Renal cortex interstitium (tissue), 15 donors: ENCODE results near the gene RNF123. TPM values are rescaled to one million over a fixed set of nuclear protein-coding genes. Genes with fewer than 3 reads are reported as not detected.

Experiments used
- DNase-seq, 11 donors: peaks; one replicate each; pipeline ENCODE4 v3.0.0-alpha.2; 2013; ENCODE audit warnings: low read depth in 9 of 11, low spot score in 4 of 11; ENCODE audit errors: extremely low read depth in 1 of 11
- long read RNA-seq, 16 experiments: transcript quantifications; one replicate each; lab custom pipeline, GENCODE V29; 2026
- polyA plus RNA-seq, 3 donors: library from polyadenylated mRNA; unstranded; fragments of 120-200 nt; gene quantifications; one replicate each; pipeline ENCODE4 v1.2.1, GENCODE V29; 2013; ENCODE audit not compliant: insufficient read length in 3 of 3

The RNF123 gene
- polyA plus RNA-seq = 10 to 100 TPM; 33.9 to 42.2 (median 38.8) TPM
- long read RNA-seq, donor 1 = 0 reads
- long read RNA-seq, donor 2 = 0 reads
- long read RNA-seq, donor 3 = 0 reads
- long read RNA-seq, donor 4 = 0 reads
- long read RNA-seq, donor 5 = 0 reads
- long read RNA-seq, donor 6, partial matches to known transcripts = 10 of 10 reads
- long read RNA-seq, donor 6, other reads (novel, unspliced or antisense) = 0 of 10 reads
- long read RNA-seq, donor 7, partial matches to known transcripts = 27 of 27 reads
- long read RNA-seq, donor 7, other reads (novel, unspliced or antisense) = 0 of 27 reads
- long read RNA-seq, donor 8, full-length matches to known transcripts = 2 of 26 reads
- long read RNA-seq, donor 8, partial matches to known transcripts = 24 of 26 reads
- long read RNA-seq, donor 8, other reads (novel, unspliced or antisense) = 0 of 26 reads
- long read RNA-seq, donor 9 = 0 reads
- long read RNA-seq, donor 10 = 0 reads
- long read RNA-seq, donor 11 = 0 reads
- long read RNA-seq, donor 12, full-length matches to known transcripts = 1 of 1 reads
- long read RNA-seq, donor 12, partial matches to known transcripts = 0 of 1 reads
- long read RNA-seq, donor 12, other reads (novel, unspliced or antisense) = 0 of 1 reads
- long read RNA-seq, donor 13, partial matches to known transcripts = 41 of 49 reads
- long read RNA-seq, donor 13, other reads (novel, unspliced or antisense) = 8 of 49 reads
- long read RNA-seq, donor 14, full-length matches to known transcripts = 1 of 1 reads
- long read RNA-seq, donor 14, partial matches to known transcripts = 0 of 1 reads
- long read RNA-seq, donor 14, other reads (novel, unspliced or antisense) = 0 of 1 reads
- long read RNA-seq, donor 15, partial matches to known transcripts = 11 of 11 reads
- long read RNA-seq, donor 15, other reads (novel, unspliced or antisense) = 0 of 11 reads
- long read RNA-seq, donor 16 = 0 reads

DNA sequence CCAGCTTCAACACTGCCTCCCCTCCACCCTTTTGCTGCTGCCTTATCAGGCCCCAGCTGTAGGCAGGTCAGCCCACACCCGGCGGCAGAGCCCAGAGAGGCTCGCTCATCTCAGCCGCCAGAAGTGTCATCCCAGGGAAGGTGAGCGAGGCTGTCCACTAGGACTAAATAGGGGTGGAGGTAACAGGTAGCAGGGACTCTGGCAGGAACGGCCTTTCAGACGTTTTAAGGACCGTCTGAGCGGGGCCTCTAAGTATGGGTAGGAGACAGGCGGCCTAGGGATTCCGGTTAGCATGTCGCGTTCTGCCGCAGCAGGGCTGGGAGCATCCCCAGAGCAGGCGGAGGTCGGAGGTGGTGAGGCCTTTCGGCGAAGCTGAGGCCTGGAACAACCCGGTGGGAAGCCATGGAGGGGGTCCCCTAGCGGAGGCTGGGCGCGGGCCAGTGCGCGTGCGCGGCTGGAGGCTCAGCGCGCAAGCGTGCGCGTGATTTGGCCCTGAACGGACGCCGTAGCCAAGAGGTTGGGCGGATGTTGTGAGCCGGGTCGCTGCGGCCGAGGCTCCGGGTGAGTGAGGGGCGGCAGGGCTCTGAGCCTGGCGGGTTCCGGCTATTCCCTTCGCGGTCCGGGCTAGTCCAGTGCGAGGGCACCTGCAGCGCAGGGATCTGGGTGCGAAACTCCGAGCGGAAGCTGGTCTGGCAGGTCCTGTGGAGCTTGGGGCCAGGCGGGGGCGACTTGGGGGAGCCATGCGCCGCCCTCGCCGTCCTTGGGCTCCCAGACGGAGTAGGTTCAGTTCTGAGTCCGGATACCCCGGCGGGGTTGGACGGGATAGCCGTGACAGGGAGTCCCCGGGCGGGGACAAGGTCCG is at the start of gene RNF123, which contains the start of gene MST1:
Gene RNF123 (plus strand): TSS at position 512 of the 862 bp plus-strand sequence. CDS start 1,609 bp downstream, outside the sequence.
Gene MST1 (minus strand): TSS at position 429 of the 862 bp plus-strand sequence. CDS start 783 bp downstream, outside the sequence.
- DNase-seq = peak; percentile 78 to 94 (median 91)

DNA sequence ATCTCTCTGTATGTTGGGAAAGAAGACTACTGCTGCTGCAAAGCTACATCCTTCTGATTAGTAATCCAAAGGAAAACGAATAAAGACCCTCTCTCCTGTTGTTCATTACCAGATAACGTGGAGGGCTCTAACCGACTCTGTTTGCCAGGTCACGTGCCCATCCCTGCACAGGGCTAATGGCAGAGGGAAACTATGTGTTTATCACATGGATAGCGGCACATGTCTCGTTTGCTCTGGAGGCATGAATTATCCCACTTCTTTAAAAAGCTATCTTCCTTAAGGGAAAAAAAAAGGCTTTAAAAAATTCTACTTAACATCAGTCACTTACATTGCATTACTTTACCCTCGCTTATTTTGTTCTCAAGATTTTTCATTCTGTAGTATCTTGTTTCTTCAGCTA is 48.1 kb upstream of the RNF123 start:
- no peak for DNase-seq

DNA sequence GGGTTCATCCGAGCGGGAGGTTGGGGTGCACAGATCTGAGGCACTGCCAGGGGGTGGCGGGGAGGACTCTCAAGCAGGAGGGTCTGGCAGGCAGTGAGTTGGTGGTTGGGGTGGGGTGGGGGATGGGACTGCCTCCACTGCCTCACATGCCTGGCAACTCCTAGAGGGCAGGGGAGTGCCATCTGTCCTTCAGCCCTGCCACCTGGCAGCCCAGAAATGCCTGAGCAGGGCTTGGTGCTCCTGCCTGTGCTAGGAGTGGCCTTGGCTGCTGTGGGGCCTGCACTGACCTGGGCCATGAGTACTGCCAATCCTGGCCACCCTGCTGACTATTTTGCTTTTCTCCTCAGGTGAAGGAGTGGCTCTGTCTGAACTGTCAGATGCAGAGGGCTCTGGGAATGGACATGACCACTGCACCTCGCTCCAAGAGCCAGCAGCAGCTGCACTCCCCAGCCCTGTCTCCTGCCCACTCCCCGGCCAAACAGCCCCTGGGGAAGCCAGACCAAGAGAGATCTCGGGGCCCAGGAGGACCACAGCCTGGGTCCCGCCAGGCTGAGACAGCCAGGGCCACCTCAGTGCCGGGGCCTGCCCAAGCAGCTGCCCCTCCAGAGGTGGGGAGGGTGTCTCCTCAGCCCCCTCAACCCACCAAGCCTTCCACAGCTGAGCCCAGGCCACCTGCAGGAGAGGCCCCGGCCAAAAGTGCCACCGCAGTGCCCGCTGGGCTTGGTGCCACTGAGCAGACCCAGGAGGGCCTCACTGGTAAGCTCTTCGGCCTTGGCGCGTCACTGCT is 47.2 kb upstream of the RNF123 start:
- no peak for DNase-seq

DNA sequence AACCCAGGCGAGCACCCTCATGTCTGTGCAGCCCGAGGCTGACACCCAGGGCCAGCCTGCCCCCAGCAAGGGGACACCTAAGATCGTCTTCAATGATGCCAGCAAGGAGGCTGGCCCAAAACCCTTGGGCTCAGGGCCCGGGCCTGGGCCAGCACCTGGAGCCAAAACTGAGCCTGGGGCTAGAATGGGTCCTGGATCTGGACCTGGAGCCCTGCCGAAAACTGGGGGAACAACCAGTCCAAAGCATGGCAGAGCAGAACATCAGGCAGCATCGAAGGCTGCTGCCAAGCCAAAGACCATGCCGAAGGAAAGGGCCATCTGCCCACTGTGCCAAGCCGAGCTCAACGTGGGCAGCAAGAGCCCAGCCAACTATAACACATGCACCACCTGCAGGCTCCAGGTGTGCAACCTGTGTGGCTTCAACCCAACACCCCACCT is 46.6 kb upstream of the RNF123 start:
- no peak for DNase-seq

GRCh38 chr3:49644684-49645083 is 44.7 kb upstream of the RNF123 start:
- no peak for DNase-seq

DNA sequence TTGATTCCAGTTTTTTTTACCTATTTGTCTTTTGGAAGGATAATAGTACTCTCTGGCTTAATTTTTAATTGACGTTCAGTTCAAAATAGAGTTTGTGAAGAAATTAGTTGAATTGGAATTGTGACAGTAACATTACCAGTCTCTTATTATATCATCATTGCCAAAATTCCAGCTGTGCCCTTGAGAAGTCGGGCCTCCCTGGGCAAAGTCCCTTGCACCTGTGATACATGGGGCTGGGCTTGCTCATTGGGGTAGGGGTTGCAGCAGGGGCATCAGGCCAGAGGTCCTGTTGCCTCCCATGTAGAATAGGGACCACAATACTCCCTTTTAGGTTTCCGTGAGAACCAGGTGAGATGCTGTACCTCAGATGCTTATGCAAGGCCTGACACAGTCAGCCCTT is 43.1 kb upstream of the RNF123 start:
- no peak for DNase-seq

DNA sequence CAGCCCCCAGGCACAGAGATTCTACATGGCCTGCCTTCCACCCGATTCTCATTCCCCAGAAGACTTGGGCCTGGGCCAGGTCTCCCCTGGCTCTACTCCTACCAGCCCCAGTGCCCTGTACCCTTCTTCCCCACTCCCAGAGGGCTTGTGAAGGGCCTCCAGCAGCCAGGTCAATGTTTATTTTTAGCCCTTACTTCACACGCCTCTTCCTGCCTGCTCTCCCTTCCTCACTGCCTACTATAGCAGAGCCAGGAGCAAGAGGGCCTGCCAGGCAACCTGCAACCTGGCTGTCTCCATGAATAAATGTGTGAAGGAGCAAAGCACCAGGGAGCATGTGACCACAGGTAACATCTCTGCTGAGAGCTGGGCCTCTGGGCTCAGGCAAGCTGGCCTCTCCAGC is 41.6 kb upstream of the RNF123 start:
- no peak for DNase-seq

- DNase-seq = no peak
Observed at GRCh38 chr3:49648354-49649019, 40.9 kb upstream of the RNF123 start.

DNA sequence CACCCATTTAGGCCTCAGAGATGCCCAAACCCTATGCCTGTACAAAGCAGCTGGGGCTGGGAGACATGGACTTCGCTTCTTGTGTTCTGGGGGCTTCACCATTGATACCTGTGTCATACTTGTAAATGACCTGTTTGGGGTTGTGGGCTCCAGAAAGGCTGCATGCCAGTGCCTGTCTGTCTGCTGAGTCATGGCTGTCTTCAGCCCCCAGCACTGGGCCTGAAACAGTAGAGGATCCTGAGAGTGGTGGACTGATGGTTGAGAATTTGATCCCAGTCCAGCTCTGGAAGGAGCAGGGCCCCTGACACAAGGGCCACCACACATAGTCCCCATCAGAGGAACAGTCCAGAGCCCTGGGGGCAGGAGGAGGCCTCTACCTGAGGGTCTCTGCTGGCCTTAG is 39.8 kb upstream of the RNF123 start:
- no peak for DNase-seq

DNA sequence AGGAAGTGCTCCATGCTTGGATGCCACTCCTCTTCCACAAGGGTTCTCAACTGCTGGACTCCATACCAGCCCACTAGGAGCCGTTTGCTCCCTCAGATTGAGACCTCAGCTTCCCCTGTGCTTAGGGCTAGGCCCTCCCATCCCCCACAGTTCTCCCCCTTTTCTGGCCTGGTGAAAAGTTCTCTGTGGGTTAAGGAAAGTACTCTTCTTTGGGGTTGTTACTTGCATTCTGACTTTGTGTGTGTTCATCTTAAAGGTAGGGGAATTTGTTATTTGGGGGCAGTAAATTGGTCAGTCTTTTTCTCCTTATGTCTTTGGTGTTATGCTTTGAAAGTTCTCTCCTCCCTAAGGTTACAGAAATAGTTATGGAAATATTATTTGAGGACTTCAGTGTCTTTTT is 39.2 kb upstream of the RNF123 start:
- DNase-seq = no peak

DNA sequence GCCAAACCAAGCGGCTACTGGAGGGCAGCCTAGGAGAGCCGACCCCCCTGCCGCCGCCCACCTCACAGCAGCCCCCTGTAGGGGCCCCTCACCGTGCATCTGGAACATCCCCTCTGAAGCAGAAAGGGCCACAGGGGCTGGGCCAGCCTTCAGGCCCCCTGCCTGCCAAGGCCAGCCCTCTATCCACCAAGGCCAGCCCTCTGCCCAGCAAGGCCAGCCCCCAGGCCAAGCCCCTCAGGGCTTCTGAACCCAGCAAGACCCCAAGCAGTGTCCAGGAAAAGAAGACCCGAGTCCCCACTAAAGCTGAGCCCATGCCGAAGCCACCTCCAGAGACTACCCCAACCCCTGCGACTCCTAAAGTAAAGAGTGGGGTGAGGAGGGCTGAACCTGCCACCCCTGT is 38.7 kb upstream of the RNF123 start:
- no peak for DNase-seq

DNA sequence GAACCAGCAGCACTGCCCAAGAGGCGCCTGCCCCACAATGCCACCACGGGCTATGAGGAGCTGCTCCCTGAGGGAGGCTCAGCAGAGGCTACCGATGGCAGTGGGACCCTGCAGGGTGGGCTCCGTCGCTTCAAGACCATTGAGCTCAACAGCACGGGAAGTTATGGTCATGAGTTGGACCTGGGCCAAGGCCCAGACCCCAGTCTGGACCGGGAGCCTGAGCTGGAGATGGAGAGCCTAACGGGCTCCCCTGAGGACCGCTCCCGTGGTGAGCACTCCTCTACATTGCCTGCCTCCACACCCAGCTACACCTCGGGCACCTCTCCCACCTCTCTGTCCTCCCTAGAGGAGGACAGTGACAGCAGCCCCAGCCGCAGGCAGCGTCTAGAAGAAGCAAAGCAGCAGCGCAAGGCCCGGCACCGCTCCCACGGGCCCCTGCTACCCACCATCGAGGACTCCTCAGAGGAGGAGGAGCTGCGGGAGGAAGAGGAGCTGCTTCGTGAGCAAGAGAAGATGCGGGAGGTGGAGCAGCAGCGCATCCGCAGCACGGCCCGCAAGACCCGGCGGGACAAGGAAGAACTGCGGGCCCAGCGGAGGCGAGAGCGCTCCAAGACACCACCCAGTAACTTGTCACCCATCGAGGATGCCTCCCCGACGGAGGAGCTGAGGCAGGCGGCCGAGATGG is 37.0 kb upstream of the RNF123 start:
- DNase-seq = no peak

DNA sequence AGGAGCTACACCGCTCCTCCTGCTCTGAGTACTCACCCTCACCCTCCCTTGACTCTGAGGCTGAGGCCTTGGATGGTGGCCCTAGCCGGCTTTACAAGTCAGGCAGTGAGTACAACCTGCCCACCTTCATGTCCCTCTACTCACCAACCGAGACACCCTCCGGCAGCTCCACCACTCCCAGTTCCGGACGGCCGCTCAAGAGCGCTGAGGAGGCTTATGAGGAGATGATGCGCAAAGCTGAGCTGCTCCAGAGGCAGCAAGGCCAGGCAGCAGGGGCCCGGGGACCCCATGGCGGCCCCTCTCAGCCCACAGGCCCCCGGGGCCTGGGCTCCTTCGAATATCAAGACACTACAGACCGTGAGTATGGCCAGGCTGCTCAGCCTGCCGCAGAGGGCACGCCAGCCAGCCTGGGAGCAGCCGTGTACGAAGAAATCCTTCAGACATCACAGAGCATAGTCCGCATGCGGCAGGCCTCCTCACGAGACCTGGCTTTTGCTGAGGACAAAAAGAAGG is 36.4 kb upstream of the RNF123 start:
- no peak for DNase-seq

- peak in 1 of 11 donors; percentile 46 for DNase-seq
Observed at GRCh38 chr3:49653621-49654020, 35.7 kb upstream of the RNF123 start.

DNA sequence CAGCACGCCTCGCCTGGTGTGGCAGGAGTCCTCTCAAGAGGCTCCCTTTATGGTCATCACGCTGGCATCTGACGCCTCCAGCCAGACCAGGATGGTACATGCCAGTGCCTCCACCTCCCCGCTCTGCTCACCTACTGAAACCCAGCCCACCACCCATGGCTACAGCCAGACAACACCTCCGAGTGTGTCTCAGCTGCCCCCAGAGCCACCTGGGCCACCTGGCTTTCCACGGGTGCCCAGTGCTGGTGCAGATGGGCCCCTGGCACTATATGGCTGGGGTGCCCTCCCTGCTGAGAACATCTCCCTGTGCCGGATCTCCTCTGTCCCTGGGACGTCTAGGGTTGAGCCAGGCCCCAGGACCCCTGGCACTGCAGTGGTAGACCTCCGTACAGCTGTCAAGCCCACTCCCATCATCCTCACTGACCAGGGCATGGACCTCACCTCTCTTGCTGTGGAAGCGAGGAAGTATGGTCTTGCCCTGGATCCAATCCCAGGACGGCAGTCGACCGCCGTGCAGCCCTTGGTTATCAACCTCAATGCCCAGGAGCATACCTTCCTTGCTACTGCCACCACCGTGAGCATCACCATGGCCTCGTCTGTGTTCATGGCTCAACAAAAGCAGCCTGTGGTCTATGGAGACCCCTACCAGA is 35.1 kb upstream of the RNF123 start:
- no peak for DNase-seq

DNA sequence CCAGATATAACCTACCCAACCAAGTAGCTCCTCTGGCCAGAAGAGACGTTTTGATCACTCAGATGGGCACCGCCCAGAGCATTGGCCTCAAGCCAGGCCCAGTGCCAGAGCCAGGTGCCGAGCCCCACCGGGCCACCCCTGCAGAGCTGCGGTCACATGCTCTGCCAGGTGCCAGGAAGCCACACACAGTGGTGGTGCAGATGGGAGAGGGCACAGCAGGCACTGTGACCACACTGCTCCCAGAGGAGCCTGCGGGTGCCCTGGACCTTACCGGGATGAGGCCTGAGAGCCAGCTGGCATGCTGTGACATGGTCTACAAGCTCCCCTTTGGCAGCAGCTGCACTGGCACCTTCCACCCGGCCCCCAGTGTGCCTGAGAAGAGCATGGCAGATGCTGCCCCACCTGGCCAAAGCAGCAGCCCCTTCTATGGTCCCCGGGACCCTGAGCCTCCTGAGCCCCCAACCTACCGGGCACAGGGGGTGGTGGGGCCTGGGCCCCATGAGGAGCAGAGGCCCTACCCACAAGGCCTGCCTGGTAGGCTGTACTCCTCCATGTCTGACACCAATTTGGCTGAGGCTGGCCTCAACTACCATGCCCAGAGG is 34.3 kb upstream of the RNF123 start:
- DNase-seq = no peak
